Right lobe of liver (tissue), 6 donors: ENCODE data around the gene VSX2. TPM values are rescaled to one million over a fixed set of nuclear protein-coding genes. Genes with fewer than 3 reads are reported as not detected.
A peak's percentile ranks its signal among the peaks of the same experiment; 100 is the strongest.

Source experiments
- ATAC-seq, 4 donors: fragments of 200-7000 bp; cut with Tn5 transposase; one replicate each; pipeline ENCODE4 v1.9.1; 2020; ENCODE audit warnings: mild to moderate bottlenecking in 4 of 4, moderate library complexity in 4 of 4
- DNase-seq, 3 donors: peaks; one replicate each; pipeline ENCODE4 v3.0.0-alpha.2; 2020
- H3K27ac ChIP-seq, 3 donors: fragments of 200-600 bp; one replicate each; pipeline ENCODE4 v1.8.0; 2022
- H3K27me3 ChIP-seq, 2 donors: fragments of 200-600 bp; one replicate each; pipeline ENCODE4 v1.8.0; 2022
- H3K36me3 ChIP-seq, 4 donors: fragments of 200-600 bp; sonication (generic) in 1 of 4; one replicate each; pipeline versions ENCODE4 v1.5.1 to v1.8.0; 2017 to 2022; ENCODE audit warnings: control low read depth in 1 of 4
- H3K4me1 ChIP-seq, 4 donors: fragments of 200-600 bp; sonication (generic) in 1 of 4; one replicate each; pipeline versions ENCODE4 v1.5.1 to v1.8.0; 2017 to 2022; ENCODE audit warnings: control low read depth in 1 of 4
- H3K4me3 ChIP-seq, 3 donors: fragments of 200-600 bp; one replicate each; pipeline ENCODE4 v1.8.0; 2022
- H3K9me3 ChIP-seq, 4 donors: fragments of 200-600 bp; sonication (generic) in 1 of 4; one replicate each; pipeline versions ENCODE4 v1.5.1 to v1.8.0; 2017 to 2022; ENCODE audit warnings: control low read depth in 1 of 4
- CTCF ChIP-seq, 4 donors: fragments of 200-600 bp in 3 of 4; fragments of 450-650 bp in 1 of 4; IDR thresholded peaks; one replicate each; pipeline versions ENCODE4 v1.5.1 to v1.8.0; 2016 to 2022; ENCODE audit warnings: antibody characterized with exemption in 4 of 4, mild to moderate bottlenecking in 2 of 4
- POLR2A ChIP-seq: fragments of 450-650 bp; IDR thresholded peaks from one replicate; pipeline ENCODE4 v1.6.1; 2017; ENCODE audit warnings: antibody characterized with exemption, mild to moderate bottlenecking
- WGBS: methylation state at CpG from one replicate; pipeline ENCODE4 v1.1.6; 2018; ENCODE audit warnings: low coverage, low lambda C conversion rate; ENCODE audit not compliant: insufficient coverage; ENCODE audit errors: missing lambda C conversion rate; 5-methylcytosine and 5-hydroxymethylcytosine counted together
- intact Hi-C, 2 donors: fragments of 100-400 bp; cut with DNase I; formaldehyde crosslinking; loops; one replicate each; pipeline versions ENCODE4 v1.11.2 to v1.14.1; 2022
- total RNA-seq, 6 experiments: library from RNA; depleted of rRNA in 2 of 6; stranded (reverse); fragments of >200 nt in 2 of 6; fragmentation: NEBNext Ultra II Directional in 3 of 6; extraction: Animal tissue kit (Norgen Biotek cat#: 25700) in 3 of 6; gene quantifications; one replicate each; pipeline versions ENCODE4 v1.1.0 to v1.2.4, GENCODE V29; 2016 to 2023
- donor health status: DM: no; HTN: yes; CAD: no.
- donor health status: DM: no; HTN: no; CAD: no.
- donor health status: DM: no; HTN: no; CAD: no.
- donor health status: DM: no; HTN: yes; CAD: no.
- donor health status: DM: no; HTN: yes; CAD: no.

The VSX2 gene
- total RNA-seq, 6 experiments from 2014 or later = not detected

- Histone ChIP-seq H3K9me3 (no peaks in the 10 kb centered on the region), H3K27me3 (no peaks in the 10 kb centered on the region), H3K4me3 (no peak overlapping the region), H3K27ac (no peak overlapping the region), H3K4me1 (peaks cover 0 to under 1% (median 0%) of the 10 kb centered on the region in 4 donors), H3K36me3 (peaks cover 0 to 34% (median 9%) of the 10 kb centered on the region in 4 donors)
- ATAC-seq (no peak), DNase-seq (no peak)
- no peak for TF ChIP-seq POLR2A
- TF ChIP-seq CTCF (IDR thresholded peaks at IDR 0.05) = no peak
- intact Hi-C loops = no loop called here
- WGBS = 83% methylated on average over 9 of the region's 10 CpGs
These were observed 58.7 kb downstream of the VSX2 start for GRCh38 chr14:74297986-74298385.

GRCh38 chr14:74299061-74299545, 59.9 kb downstream of the VSX2 start:
- TF ChIP-seq CTCF (IDR thresholded peaks at IDR 0.05) = no peak
- no peak for TF ChIP-seq POLR2A
- Histone ChIP-seq H3K27ac (peak overlapping the region in 1 of 3 donors; percentile 19), H3K36me3 (peaks cover 0 to 34% (median 8%) of the 10 kb centered on the region in 4 donors), H3K9me3 (no peaks in the 10 kb centered on the region), H3K27me3 (no peaks in the 10 kb centered on the region), H3K4me1 (peaks cover 0 to 6% (median 2%) of the 10 kb centered on the region in 4 donors), H3K4me3 (no peak overlapping the region)
- intact Hi-C loops = no loop called here
- no peak for DNase-seq
- ATAC-seq = peak in 2 of 4 donors; percentile 7 to 16
- WGBS = 60% methylated on average over 6 of the region's 10 CpGs

GRCh38 chr14:74301594-74302151, 62.4 kb downstream of the VSX2 start:
- intact Hi-C loops = no loop called here
- Histone ChIP-seq H3K27me3 (no peaks in the 10 kb centered on the region), H3K36me3 (peaks cover 0 to 25% (median 7%) of the 10 kb centered on the region in 4 donors), H3K27ac (peak overlapping the region in 1 of 3 donors; percentile 89), H3K4me1 (peaks cover 0 to 6% (median 2%) of the 10 kb centered on the region in 4 donors), H3K4me3 (peak overlapping the region; percentile 75 to 97 (median 94)), H3K9me3 (no peaks in the 10 kb centered on the region)
- 18% methylated on average over 22 of the region's 22 CpGs for WGBS
- TF ChIP-seq CTCF (IDR thresholded peaks at IDR 0.05) (no peak), POLR2A (no peak)
- DNase-seq (no peak), ATAC-seq (no peak)

- Histone ChIP-seq H3K9me3 (no peaks in the 10 kb centered on the region), H3K27ac (peak overlapping the region; percentile 58 to 89 (median 86)), H3K4me3 (peak overlapping the region; percentile 75 to 97 (median 94)), H3K4me1 (peaks cover 0 to 6% (median 2%) of the 10 kb centered on the region in 4 donors), H3K27me3 (no peaks in the 10 kb centered on the region), H3K36me3 (peaks cover 0 to 20% (median 4%) of the 10 kb centered on the region in 4 donors)
- intact Hi-C loops = no loop called here
- under 1% methylated on average over 6 of the region's 6 CpGs for WGBS
- peak; percentile 35 to 45 (median 39) for TF ChIP-seq CTCF (IDR thresholded peaks at IDR 0.05)
- TF ChIP-seq POLR2A = no peak
- ATAC-seq (peak; percentile 55 to 66 (median 60)), DNase-seq (no peak)
These were observed 62.9 kb downstream of the VSX2 start for GRCh38 chr14:74302152-74302628.
